Progenitor cell of endocrine pancreas (in vitro differentiated cells): ENCODE results near the gene COL4A1. TPM values are rescaled to one million over a fixed set of nuclear protein-coding genes. Genes with fewer than 3 reads are reported as not detected.

Experiments
- DNase-seq: peaks from one replicate; pipeline ENCODE4 v3.0.0; 2021; ENCODE audit warnings: low spot score; ENCODE audit not compliant: unreplicated experiment
- H3K27ac Mint-ChIP-seq: 2 replicates; pipeline ENCODE4 v1.8.0; 2021; ENCODE audit warnings: mild to moderate bottlenecking, moderate library complexity, mixed read lengths
- H3K27me3 Mint-ChIP-seq: 2 replicates; pipeline ENCODE4 v1.8.0; 2021; ENCODE audit warnings: mixed read lengths
- H3K36me3 Mint-ChIP-seq: 2 replicates; pipeline ENCODE4 v1.8.0; 2022; ENCODE audit warnings: mixed read lengths; ENCODE audit not compliant: insufficient read depth
- H3K4me1 Mint-ChIP-seq: 2 replicates; pipeline ENCODE4 v1.8.0; 2021; ENCODE audit warnings: low read depth, mixed read lengths
- H3K4me3 Mint-ChIP-seq: 2 replicates; pipeline ENCODE4 v1.8.0; 2021; ENCODE audit warnings: low read depth, mild to moderate bottlenecking, moderate library complexity, mixed read lengths
- H3K9me3 Mint-ChIP-seq: 2 replicates; pipeline ENCODE4 v1.8.0; 2021; ENCODE audit warnings: low read depth, mixed read lengths
- microRNA-seq: library from miRNA; unstranded; fragments of <30 nt; microRNA quantifications from one replicate; pipeline ENCODE4 v1.1.0, GENCODE V29; 2020; ENCODE audit warnings: borderline number of aligned reads; ENCODE audit not compliant: unreplicated experiment
- total RNA-seq: library from RNA; stranded (reverse); gene quantifications from 2 replicates; pipeline ENCODE4 v1.2.1, GENCODE V29; 2021
- TF ChIP-seq, protein P1 (sequence below): fragments of 200-600 bp; sonication (generic); IDR thresholded peaks from one replicate; pipeline ENCODE4 v1.5.0; 2021; ENCODE audit warnings: antibody characterized with exemption, mild to moderate bottlenecking; ENCODE audit not compliant: unreplicated experiment

The COL4A1 gene
- total RNA-seq, 1 donor from 2014 or later = 81.3 TPM

DNA sequence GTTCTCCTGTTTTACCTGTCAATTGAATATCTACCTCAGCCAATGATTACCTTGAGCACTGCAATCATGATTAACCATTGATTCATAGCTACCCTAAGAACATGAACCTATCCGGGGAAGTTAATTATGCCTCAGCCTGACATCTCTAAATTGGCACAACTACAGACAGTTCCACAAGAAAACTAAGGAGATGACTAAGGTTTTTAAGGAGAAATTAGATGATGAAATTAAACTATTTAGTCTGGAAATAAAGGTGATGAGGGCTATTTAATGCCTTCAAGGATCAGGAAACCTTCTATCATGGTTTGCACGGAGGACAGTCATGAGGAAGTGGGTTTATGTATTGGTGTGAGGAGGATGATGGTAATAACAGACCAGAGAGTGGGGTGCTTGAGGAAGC, 203.4 kb downstream of the COL4A1 start:
- TF ChIP-seq, protein P1, sequence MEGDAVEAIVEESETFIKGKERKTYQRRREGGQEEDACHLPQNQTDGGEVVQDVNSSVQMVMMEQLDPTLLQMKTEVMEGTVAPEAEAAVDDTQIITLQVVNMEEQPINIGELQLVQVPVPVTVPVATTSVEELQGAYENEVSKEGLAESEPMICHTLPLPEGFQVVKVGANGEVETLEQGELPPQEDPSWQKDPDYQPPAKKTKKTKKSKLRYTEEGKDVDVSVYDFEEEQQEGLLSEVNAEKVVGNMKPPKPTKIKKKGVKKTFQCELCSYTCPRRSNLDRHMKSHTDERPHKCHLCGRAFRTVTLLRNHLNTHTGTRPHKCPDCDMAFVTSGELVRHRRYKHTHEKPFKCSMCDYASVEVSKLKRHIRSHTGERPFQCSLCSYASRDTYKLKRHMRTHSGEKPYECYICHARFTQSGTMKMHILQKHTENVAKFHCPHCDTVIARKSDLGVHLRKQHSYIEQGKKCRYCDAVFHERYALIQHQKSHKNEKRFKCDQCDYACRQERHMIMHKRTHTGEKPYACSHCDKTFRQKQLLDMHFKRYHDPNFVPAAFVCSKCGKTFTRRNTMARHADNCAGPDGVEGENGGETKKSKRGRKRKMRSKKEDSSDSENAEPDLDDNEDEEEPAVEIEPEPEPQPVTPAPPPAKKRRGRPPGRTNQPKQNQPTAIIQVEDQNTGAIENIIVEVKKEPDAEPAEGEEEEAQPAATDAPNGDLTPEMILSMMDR = no peak
- no peaks in the 10 kb centered on the region for H3K4me1 Mint-ChIP-seq
- H3K4me3 Mint-ChIP-seq = no peak overlapping the region
- H3K36me3 Mint-ChIP-seq = no peaks in the 10 kb centered on the region
- no peaks in the 10 kb centered on the region for H3K27me3 Mint-ChIP-seq
- DNase-seq = no peak
- no peak overlapping the region for H3K27ac Mint-ChIP-seq
- peaks cover 18% of the 10 kb centered on the region for H3K9me3 Mint-ChIP-seq

DNA sequence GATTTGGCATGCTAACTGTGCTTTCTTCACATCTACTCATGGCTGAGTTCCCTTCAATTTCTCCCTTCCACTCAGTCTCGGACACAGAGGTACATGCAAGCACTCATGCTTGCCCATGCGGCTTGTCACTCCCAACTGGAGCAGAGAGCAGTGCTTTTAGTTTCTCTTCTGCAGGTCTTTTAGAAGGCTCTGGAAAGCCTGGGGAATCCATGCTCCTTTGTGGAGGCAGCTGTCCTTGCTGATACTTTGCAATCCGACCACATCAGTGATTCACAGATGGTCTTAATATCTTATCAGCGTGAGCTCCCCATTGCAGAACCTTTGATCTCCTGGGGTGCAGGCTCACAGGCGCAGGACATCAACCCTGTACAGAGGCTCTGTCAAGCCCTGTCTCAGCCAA, 203.9 kb downstream of the COL4A1 start:
- TF ChIP-seq, protein P1 = no peak

DNA sequence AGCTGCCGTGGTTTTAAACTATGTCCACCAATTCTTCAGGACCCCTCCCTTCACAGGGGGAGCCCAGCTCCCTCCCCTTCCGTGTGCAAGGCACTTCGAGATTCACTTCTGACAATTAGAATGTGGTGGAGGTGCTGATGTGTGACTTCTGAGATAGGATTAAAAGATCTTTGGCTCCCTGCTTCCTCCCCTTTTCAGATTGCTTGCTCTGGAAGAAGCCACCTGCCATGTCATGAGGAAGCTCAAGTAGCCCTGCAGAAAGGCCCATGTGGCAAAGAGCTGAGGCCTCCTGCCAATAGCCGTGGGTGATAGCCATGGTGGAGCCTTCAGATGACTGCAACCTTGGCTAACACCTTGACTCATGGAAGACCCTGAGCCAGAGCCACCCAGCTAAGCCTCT, 204.9 kb downstream of the COL4A1 start:
- Mint-ChIP-seq H3K36me3 (no peaks in the 10 kb centered on the region), H3K27me3 (no peaks in the 10 kb centered on the region), H3K4me1 (no peaks in the 10 kb centered on the region), H3K27ac (no peak overlapping the region), H3K9me3 (peaks cover 21% of the 10 kb centered on the region), H3K4me3 (no peak overlapping the region)
- TF ChIP-seq, protein P1 = no peak
- no peak for DNase-seq

More for the DNA sequence above, 203.9 kb downstream of the COL4A1 start:
- Mint-ChIP-seq H3K27ac (no peak overlapping the region), H3K36me3 (no peaks in the 10 kb centered on the region), H3K27me3 (no peaks in the 10 kb centered on the region), H3K4me1 (no peaks in the 10 kb centered on the region), H3K4me3 (no peak overlapping the region), H3K9me3 (peaks cover 18% of the 10 kb centered on the region)
- DNase-seq = no peak

DNA sequence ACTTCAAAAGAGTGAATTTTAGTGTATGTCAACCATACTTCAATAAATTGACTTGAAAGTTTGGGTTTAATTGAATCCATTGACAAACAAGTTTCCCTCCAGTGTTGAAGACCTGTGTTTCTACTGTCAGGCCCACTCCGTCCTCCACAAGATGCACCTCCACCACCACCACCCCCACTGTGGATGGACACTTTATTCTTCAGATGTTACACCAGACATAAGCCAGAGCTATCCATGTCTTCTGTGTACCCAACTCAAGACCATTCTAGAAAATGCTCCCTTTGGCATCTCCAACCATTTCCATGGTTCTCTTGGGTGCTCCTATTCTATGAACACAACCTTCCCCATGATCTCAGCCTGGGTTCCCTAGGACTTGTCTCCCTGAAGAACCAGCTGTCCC, 207.0 kb downstream of the COL4A1 start:
- Mint-ChIP-seq H3K9me3 (peaks cover 21% of the 10 kb centered on the region), H3K27me3 (no peaks in the 10 kb centered on the region)
- TF ChIP-seq, protein P1 = no peak

More for the DNA sequence above, 207.0 kb downstream of the COL4A1 start:
- DNase-seq = no peak
- Mint-ChIP-seq H3K27ac (no peak overlapping the region), H3K4me1 (no peaks in the 10 kb centered on the region), H3K4me3 (no peak overlapping the region), H3K36me3 (no peaks in the 10 kb centered on the region)

Small RNA genes lying within 50 kb of the gene (microRNA-seq; reads per million reads assigned to microRNA genes)
- gene MIR8073 = not detected

Other genes with a start within 250 kb of the COL4A1 start
- 120 and 121 TPM in 2 replicates for gene COL4A2, start 127 bp upstream of the COL4A1 start, total RNA-seq